Measurements from ENCODE around the gene CCDC40.

CCDC40 gene

DNA sequence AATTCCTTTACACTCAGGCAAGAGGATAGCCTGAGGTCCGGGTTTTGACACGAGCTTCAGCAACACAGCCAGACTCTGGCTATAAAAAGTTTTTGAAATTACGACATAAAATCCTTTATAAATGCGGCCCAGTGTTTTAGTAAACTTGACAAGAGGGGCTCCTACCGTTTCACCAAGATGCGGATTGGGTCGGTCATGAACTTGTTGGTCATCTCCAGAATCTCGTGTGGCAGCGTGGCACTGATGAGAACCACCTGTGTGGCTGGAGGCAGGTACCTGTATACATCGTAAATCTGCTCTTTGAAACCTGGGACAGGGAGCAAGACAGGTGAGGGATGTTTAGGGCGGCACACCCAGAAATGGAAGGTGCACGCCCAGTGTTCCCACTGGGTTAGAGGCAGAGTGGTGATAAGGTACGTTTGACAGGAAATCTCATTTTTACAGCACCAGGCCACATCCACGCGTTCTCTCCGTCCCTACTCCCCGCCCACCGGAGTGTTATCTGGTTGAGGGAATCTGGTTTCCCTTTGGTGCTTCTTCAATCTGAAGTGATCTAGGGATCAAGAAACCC lies 102.5 kb downstream of the CCDC40 start:
- DNase-seq (ENCODE audit: low read depth in 2 of 2) = no peak

DNA sequence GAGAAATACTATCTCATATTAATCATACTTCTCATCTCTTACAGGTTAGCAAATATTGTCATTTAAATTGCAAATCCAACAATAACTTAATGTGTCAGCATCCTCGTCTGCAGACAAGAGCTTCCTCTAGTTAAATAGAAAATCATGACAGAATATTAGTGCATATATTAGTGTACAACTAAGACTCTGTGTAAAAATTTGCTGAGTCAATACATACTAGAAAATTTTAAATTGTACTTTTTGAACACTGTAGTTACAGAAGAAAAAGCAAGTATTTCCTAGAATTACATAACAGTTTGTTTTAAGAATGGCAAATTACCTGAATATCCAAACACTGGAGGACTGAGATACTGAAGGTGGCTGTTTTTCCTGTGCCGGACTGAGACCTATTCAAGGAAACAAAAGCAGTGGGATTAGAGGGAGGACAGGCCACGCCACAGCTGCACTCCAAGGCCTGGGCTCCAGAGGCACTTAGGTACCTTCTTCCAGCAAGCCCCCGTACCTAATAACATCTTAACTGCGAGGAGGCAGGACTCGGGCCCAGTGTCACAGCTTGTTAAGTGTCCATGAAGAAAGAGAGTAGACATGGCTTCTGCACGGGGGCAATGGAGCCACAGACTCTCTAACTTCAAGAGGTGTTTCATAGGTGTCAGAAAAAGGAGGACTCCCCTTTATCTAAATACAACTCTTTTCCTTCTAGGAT lies 105.2 kb downstream of the CCDC40 start:
- DNase-seq (ENCODE audit: low read depth in 2 of 2) = no peak

DNA sequence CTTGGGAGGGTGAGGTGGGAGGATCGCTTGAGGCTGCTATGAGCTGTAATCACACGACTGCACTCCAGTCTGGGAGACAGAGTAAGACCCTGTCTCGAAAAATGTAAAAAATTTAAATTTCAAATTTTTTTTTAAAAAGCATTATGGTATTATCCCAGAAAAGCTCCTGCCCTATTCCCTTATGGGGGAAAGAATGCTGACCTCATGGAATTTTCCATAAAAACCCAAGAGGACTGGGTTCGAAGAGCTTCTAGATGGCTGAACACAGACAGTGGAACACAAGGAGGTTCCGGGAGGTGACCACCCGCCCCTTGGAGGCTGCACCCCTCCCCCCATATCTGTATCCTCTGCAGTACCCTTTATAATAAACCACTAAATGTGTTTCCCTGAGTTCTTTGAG lies 106.5 kb downstream of the CCDC40 start:
- DNase-seq (ENCODE audit: low read depth in 2 of 2) = no peak

DNA sequence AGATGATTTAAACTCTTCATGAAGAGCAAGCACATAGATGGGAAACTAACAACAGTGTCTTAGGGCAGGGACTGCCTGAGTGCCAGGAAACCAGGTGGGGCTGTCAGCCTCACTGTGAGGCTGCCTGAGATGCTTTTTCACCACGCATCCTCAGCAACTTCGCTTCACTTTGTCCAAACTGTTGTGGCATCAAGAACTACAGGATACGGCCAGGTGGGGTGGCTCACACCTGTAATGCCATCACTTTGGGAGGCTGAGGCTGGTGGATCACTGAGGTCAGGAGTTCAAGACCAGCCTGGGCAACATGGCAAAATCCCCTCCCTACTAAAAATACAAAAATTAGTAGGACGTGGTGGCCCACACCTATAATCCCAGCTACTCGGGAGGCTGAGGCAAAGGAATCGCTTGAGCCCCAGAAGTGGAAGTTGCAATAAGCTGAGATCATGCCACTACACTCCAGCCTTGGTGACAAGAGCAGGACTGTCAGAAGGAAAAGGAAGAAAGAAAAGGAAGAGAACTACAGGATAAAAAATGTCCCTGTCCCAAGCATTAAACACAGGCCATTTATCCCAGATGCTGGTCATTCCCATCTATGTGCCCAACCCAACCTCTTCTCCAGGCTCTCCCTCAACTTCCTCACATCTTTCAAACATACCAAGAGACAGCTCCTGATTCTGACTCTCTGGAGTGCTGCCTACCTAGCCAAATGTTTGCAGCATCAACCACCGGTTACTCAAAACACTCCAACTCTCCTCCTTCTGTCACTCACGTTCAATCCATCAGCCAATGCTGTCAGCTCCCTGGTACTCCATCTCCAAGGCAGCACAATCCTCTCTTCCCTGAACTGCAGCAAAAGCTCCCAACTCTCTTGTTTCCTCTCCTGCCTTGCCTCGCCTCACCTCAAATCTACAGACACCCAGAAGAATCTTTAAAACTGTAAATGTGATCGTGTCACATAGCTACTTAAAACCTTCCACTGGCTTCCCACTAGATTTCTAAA lies 108.9 kb downstream of the CCDC40 start:
- DNase-seq (ENCODE audit: low read depth in 2 of 2) = no peak

DNA sequence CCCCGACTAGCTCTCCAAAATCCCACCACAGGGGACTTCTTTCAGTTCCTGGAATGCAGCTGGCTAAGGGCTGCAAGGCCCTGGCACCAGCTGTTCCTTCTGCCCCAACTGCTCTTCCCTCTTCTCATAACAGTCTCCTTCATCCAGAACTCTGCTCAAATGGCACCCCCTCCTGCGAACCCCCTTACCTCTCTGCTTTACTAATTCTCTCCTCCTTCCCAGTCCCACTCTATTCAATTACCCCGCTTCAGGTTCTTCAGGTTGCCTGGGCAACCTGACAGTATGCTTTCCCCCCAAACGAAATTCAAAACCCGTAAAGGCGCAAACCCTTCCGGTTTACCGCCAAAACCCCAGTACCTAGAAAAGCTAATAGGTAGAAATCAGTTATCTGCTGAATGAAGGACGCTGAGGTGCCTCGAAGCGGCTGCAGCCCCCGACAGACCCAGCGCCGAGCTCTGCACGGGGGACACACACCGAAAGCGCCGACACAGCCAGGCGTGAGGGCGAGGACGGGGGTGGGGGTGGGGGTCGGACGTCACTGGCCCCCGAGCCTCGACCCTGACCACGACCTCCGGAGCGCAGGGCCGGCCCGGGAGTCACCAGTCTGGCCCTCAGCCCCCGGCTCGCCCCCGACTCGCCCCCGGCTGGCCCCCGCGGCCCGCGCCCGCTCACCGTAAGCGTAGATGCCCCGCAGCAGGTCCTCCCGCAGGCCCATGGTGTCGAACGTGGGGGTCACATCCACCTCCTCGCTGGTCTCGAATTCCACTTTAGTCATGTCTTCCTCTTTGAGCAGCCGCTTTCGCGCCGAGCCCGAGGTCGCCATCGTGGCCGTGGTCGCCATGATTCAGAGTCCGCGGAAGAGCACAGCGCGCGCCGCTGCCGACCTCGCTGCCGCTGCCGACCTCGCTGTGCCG lies 109.9 kb downstream of the CCDC40 start:
- peak in 1 of 2 donors; percentile 8 for DNase-seq (ENCODE audit: low read depth in 2 of 2)

DNA sequence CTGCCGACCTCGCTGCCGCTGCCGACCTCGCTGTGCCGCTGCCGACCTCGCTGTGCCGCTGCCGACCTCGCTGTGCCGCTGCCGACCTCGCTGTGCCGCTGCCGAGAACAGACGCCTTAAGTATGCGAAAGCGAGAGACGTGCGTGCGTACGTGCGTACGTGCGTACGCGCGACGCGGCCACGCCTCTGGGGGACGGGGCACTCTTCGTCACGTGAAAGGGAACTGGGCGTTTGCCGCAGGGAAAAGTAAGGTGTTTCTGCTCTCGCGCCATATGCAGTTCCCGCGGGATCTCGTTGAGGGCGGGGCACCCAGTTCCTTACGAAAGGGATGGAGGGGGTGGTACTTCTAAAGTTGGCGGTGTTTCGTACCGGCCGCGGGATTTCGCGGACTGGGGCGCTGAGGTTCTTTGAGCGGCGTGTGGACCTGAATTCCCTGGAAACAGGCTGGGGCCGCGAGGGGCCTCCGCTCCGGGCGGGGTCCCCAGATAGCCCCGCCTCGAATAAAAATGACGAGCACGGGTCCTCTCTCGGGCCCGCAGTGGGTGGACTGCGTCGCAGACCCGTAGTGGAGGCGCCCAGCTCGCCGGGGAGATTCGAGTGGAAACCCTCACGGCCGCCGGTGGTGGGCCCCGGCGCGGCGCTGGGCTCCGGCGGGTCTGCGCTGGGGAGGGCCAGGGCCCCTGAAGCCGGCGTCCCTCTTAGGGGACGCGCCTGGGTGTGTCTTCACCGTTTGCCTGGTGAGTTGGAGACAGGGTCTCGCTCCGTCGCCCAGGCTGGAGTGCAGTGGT lies 110.8 kb downstream of the CCDC40 start, which contains the start of gene EIF4A3:
EIF4A3 (minus strand) TSS at position 94 of the 788 bp plus-strand sequence. CDS start 167 bp downstream, outside the sequence.
- peak; percentile 95 to 96 for DNase-seq (ENCODE audit: low read depth in 2 of 2)

All from stimulated activated CD4-positive, alpha-beta T cell treated with anti-CD3 and anti-CD28 coated beads, Interleukin-15, amount 100 ng/mL, for 48 hours (primary cell).